Left renal pelvis (tissue), 4 donors: ENCODE measurements around the gene ST3GAL3. TPM values are rescaled to one million over a fixed set of nuclear protein-coding genes. Genes with fewer than 3 reads are reported as not detected.
"Not testable (repeated sequence)": the region's sequence is repeated elsewhere in the genome, so short reads cannot be mapped to it uniquely, and the experiment has no call there.

ENCODE experiments used
- DNase-seq, 4 donors: peaks; one replicate each; pipeline ENCODE4 v3.0.0-alpha.2; 2013; ENCODE audit warnings: low read depth in 4 of 4, low spot score in 3 of 4
- polyA plus RNA-seq, 4 donors: library from polyadenylated mRNA; unstranded; fragments of 120-200 nt; gene quantifications; one replicate each; pipeline ENCODE4 v1.2.1, GENCODE V29; 2013; ENCODE audit not compliant: insufficient read length in 4 of 4

ST3GAL3 gene
- polyA plus RNA-seq, 4 donors, result 19.8 to 28.7 (median 23.0) TPM

DNA sequence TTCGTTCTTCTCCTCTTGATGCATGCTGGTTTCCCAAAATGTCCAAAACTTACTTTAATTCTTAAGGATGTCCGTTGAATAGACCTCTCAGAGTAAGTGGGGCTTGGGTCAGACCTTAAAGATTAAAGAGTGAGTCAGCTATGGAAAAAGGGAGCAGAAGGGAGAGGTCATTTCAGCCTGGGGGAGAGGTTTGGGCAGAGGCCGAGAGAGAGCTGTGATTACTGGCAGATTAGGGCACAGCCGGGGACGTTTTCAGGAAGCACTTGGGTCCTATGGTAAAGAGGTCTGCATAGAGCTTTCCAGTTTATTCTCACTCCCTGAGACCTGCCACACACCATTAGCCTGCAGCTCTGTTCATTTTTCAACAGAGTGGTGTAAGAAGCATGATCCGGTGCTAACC lies 14.0 kb upstream of the ST3GAL3 start:
- DNase-seq, result no peak

DNA sequence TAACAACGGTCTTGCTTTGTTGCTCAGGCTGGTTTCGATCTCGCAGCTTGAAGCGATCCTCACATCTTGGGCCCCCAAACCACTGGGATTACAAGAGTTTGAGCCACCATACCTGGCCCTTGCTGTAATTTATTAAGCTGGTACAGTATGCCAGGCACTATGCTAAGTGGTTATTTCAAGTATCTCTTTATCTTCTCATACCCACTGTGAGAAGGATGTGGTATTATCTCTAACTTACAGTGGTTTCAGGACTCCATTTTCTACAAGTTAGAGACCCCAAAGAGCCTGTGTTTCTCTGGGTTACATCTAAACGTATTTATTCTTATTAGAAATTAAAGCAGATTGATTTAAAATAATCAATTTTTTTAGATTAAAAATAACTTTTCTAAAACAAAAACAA lies 8.1 kb upstream of the ST3GAL3 start:
- no peak for DNase-seq

DNA sequence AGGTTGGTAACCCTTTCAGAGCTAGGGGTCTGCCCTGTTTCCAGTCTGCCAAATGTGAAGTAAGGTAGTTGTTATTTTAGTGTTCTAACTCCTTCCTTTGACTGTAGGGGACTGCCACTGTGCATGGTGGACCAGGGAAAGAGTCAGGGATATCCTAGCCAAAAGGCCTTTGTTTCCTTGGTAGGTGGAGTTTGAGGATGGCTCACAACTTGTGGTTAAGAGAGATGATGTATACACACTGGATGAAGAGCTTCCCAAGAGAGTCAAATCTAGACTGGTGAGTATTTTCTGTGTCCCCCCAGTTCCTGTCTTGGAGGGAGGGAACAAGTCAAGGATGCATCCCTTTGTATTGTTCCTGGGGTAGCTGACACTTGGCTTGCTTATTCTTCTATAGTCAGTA lies 3.5 kb upstream of the ST3GAL3 start:
- DNase-seq, result no peak

DNA sequence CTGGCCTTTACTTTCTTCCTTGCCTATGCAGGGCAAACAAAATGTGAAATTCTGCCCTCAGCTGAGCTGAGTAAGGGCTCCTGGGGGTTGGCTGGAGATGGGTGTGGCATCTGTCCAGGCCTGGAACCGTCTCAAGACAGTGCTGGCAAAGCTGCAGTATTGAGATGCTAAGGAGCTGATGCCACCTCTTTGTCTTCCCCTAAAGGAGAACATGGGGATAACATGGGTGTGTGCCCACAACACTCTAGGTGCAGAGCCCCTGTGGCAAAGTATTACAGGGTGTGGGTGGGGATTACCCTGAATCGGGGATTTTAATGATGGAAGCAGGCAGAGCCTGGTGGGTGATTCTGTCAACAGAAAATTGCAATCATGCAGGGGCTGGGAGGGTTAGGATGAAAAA lies 2.5 kb upstream of the ST3GAL3 start:
- no peak for DNase-seq

DNA sequence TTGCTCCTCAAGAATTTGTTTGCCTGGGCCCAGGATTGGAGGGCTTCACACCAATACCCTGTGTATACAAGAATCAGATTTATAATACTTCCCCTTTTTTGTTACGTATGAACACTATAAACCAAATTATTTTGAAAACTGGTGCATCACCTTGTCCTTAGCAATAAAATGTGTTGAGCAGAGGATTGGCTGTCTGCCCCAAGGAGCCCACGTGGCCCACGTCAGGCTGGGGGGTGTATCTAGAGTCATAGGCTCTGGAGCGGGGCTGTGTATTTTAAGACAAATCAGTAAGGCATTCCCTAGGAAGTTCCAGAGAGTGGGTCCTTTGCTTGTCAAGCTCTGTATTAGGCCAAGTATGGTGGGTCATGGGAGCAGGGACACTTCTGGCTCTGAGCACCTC lies 2.0 kb upstream of the ST3GAL3 start:
- no peak for DNase-seq

DNA sequence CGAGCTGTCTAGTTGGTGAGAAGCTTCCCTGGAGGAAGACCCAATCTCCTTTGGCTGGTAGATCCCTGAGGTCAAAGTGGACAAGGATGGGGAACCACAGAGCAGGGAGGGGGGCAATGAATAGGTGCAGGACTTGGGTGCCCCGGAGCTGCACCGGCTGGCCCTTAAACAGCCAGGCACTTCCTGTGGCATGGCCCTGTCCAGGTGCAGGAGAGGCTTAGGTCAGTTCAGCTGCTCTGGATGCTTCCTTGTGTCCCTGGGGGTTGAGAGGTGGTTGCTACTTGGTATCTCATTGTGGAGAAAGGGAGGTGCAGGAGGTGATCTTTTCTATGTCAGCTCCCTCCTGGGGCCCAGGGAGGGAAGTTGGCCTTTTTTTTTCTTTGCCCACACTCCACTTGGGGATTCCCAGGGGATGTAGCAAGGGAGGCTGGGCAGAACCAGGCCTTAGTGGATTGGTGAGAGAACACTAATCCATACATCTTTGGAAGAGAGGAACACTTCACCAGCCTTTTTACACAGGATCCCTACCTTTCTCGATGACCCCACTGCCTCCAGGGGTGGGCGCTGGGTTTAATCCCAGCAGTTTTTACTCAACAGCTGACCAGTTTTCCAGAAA lies 1.2 kb upstream of the ST3GAL3 start:
- no peak for DNase-seq

DNA sequence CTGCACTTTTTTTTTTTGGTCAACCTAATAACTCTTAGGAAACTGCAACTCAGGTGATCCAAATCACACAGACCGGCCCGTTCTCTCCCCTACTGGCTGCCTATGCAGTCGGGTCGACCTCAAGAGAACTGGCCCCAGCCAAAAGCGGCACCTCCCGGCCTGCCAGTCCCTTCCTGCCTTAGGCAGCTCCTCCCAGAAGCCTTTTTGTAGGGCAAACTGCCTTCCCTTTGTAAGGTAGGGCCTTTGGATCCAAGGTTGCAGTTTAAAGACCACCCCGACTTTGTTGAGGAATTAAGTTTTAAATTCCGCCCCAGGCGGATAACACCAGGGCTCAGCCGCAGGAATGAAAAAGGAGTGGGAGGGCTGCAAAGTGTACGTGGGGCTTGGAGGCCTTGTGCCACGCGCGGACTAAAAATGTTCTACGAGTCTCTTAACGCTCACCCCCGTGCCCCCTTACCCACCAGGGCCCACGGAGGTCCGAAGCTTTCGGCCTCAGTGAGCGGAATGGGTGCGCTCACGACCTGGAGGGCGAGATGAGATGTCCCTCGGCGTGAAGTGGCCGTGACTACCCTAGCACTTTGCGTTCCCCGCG lies 642 bp upstream of the ST3GAL3 start:
- no peak for DNase-seq

DNA sequence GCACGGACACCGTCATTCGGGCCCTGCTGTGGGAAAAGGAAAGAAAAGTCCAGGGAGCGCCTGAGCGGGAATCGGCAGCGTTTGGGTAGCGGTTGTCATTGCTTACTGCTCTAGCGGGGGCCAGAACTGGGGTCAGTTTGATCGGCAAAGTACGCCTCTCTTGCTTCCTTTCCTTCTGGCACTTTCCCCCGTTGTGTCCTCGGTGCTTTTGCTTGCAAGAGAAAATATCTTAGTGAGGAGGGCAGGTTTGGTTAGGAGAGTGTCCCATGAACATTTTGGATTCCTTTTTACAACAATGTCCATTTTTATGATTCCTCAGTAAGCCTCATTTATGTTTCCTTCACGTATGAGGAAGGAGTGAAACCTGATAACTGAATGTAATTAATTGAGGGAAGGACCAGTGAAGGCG lies 670 bp downstream of the ST3GAL3 start:
- peak in 1 of 4 donors; percentile 4 for DNase-seq

DNA sequence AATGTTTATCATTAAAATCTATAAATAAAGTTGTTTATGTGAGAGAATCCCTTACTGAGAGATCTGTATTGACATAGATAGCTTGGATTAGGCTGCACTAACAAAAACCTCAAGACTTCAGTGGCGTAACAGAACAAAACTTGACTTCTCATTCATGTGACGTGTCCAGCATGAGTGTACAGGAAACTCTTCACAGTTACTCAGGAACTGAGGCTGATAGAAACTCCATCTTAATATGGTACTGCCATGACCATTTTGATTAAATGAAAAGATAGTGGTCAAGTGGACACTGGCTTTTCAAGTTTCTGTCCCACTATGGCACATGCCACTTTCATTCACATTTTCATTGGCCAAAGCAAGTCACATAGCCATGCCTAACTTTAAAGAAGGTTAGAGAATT lies 3.7 kb downstream of the ST3GAL3 start:
- DNase-seq, result no peak

DNA sequence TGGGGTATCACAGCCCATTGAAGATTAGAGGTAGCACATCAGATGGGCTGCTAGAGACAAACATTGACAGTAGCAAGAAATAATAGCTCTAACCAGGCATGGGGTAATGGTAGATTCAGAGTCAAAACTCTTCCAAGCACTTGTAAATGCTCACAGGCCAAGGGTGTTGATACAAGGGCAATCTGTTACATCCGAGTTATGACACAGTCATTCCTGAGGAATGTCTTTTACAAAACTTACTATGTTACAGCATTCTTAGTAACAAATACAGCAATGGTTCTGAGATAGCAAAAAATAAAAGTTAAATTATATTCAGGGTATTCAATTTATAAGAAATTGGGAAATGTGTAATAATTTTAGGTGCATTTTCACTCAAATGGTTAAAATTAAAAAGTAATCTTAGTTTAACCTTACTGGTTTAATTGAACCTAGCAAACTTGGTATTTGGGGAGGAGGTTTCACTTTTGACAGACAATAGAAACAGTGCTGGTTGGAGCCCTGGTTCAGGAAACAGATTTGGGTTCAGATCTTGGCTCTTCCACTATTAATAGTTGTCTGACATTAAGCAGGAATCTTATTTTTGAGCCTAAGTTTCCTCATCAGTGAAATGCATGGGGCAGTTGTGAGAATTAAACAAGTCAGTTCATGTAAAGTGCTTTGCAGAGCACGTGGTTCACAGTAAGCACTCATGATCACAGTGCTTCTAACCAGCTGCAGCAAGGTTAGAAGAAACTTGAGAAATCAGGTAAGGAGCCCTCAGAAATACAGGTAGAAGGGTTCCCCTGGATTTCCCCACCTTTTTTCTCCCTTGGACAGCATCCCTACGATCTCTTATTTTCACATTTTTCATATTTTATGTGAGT lies 4.4 kb downstream of the ST3GAL3 start:
- no peak for DNase-seq

DNA sequence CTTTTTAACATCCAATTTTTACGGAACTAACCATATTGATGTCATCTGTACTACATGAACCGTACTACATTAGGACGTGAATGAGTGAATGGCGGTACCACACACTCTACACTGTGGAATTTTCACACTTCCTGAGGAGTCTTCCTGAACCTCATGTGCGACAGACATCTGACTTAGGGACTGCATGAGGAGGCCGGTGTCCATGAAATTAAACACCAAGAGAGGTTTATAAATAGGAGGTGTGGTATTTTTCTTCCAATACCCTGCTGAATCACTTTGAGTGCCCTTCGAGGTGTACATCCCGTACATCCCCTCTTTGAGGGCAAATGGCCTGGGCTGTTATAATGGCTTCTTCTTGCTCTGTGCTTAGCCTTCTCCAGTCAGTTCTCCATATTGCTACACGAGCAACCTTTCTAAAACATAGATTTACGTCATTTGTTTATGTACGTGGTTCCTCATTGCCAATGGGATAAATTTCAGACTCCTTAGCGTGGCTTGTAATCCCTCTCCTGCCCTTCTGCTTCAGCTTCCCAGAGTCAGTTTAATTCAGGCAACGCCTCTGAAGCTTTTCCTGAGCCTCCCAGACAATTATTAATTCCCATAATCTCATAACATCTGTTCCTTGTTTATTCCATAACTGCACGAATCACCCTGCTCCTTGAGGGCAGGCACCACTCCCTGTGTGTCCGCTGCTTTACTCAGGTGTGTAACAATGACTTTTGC lies 9.4 kb downstream of the ST3GAL3 start:
- DNase-seq, result no peak

DNA sequence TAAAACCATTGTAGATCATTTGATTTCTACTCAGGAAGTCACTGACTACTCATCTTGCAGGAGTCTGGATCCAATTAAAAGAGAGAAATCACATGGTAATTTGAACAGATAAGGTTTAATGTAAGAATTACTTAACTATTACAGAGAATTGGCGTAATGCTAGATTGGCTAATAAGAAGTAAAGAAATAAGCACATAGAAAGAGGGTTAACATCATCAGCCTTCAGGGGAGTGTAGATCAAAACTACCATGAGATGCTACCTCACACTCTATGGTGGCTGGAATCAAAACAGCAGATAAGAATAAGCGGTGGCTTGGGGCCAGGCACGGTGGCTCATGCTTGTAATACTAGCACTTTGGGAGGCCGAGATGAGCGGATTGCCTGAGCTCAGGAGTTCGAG lies 11.7 kb downstream of the ST3GAL3 start:
- DNase-seq, result no peak

DNA sequence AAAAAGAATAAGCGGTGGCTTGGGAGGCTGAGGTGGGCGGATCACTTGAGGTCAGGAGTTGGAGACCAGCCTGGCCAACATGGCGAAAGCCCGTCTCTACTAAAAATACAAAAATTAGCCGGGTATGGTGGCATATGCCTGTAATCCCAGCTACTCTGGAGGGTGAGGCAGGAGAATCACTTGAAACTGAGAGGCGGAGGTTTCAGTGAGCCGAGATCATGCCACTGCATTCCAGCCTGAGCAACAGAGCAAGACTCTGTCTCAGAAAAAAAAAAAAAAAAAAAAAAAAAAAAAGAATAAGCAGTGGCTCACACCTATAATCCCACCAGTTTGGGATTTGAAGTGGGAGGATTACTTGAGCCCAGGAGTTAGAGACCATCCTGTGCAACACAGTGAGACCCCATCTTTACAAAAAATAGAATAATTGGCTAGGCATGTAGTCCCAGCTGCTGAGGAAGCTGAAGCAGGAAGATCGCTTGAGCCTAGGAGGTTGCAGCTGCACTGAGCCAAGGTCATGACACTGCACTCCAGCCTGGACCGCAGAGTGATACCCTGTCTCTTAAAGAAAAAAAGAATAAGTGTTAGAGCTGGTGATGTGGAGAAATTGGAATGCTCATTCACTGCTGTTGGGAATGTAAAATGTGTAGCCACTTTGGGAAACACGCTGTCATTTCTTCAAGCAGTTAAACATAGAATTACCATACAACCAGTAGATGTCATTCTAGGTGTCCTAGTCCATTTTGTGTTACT lies 12.5 kb downstream of the ST3GAL3 start:
- not testable (repeated sequence) for DNase-seq

DNA sequence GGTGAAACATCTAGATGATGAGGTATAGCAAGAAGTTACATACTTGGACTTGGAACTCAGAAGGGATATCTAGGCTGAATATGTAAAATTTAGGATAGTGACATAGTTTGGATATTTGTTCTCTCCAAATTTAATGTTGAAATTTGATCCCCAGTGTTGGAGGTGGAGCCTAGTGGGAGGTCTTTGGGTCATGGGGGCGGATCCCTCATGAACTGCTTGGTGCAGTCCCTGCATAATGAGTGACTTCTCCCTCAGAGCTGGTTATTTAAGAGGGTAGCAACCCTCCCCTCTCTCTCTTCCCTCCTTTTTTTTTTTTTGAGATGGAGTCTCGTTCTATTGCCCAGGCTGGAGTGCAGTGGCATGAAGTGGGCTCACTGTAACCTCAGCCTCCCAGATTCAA lies 15.5 kb downstream of the ST3GAL3 start:
- no peak for DNase-seq

DNA sequence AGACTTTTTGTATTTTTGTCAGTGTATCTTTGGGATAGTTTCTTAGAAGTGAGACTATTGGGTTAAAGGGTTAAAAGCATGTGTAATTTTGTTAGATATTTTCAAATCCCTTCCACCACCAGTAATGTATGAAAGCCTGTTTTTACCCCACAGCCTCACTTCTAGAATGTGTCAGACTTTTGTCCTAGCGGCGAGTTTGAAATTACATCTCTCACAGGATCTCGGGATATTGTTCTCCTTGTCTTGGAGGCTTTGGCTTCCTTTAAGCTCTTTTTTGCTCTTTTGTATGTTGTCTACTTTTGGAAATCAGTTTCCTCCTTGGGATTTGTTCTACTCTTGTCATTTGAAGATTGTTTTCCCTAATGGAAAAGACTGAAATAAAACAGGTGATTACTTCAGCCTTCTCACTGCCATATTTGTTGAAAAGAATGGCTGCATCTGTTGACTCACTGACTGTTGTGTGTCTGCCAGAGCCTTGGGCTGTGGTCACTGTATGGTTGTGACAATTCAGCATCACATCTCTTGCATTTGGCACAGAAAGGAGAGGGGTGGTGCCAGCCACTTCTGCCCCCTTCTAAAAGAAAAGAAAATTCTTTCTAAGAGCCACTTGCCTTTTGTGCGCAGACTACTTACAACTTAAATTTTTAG lies 22.6 kb downstream of the ST3GAL3 start:
- no peak for DNase-seq

DNA sequence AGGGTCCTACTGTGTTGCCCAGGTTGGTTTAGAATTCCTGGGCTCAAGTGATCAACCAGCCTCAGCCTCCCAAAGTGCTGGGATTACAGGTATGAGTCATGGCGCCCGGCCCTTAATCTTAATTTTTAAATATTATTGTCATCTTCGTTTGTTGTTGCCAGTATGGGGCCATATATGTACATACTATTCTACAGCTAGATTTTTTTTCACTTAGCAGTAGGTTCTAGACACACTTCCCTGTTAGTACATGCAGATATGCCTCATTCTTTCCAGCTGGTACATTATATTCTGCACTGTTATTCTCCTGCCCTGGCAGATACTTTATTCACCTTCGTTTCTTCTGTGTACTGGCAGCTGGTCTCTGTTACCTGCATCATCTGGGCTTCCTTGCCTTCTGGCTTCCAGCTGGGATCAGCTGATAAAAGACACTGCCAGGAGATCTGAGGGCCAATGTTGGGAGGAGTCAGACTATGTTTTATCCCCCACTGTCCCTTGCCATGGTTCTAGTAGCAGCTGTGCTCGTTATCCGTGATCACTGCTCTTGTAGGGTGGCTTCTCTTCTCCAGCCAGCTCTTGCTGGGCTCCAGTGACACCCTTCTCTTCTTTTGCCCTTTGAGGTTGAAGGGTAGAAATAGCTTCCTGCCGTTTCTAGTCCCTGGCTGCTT lies 24.7 kb downstream of the ST3GAL3 start:
- no peak for DNase-seq

DNA sequence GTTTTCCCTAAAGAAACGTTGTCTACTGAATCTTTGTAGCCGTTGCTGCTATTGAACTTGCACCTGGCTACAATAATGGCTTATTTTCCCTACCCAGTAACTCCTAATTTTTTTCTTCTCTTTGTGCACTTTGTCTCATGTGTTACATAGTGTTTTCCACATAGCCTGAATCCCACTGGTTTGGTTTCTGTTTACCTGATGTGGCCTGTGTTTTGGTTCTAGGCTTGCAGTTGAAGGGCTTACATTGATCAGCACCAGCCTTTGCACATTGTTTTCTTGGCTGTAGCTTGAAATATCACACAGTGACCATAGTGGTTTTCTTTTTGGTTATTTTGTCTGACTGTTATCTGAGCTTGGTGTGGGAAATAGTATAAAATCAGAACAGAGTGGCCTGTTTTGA lies 29.5 kb downstream of the ST3GAL3 start:
- no peak for DNase-seq

DNA sequence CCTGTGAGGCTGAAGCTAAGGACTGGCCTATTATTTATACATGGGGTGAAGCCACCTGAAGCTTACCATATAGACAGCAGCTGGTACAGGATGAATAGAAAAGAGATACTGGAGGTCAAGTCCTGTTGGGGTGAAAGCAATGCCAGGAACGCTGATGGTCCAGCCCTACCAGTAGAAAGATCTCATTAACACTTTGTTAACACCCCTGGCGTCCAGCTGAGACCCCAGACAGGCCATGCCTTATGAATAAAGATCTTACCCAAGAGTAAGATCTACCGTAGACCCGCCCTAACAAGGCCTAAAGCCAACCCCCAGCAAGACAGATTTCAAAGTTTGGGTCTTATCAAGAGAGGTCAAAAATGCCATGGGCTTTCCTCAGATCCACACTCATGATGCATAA lies 34.7 kb downstream of the ST3GAL3 start:
- no peak for DNase-seq

DNA sequence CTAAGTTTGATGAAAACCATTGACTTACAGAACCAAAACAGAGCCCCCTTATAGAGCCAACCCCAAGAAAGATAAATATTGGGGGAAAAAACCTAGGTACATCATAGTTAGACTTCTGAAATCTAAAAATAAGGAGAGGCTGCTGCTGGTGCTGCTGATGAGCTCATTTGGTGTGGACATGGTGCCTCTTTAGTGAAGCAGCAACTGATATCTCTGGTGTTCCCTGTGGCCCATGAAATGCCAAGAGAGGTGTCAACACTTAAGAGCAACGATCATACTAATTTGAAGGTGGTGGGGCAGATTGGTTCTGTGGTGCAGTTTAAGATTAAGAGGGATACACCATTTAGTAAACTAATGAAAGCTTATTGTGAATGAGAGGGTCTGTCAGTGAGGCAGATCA lies 35.9 kb downstream of the ST3GAL3 start:
- no peak for DNase-seq

DNA sequence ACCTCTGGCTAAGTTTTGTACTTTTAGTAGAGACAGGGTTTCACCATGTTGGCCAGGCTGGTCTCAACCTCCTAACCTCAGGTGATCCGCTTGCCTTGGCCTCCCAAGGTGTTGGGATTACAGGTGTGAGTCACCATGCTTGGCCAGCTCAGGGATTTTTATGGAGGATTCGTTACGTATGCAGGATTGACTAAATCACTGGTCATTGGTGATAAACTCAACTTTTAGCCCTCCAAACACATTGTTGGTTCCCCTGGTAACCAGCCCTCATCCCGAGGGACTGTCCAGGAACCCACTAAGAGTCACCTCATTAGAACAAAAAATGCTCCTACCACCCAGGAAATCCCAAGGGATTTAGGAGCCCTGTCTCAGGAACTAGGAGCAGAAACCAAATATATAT lies 40.4 kb downstream of the ST3GAL3 start:
- no peak for DNase-seq
